GM12878 (cell line): ENCODE data around the gene NAA30. TPM values are rescaled to one million over a fixed set of nuclear protein-coding genes. Genes with fewer than 3 reads are reported as not detected.

Experiments
- ATAC-seq: fragments of 200-7000 bp; cut with Tn5 transposase; 3 replicates; pipeline ENCODE4 v1.9.1; 2020; ENCODE audit warnings: mild to moderate bottlenecking, moderate library complexity
- BruUV-seq: library from RNA; stranded (reverse); fragments of 400-500 nt; replicated peaks from 2 replicates; lab custom pipeline; 2021; lab: Mats Ljungman, UMichigan
- CTCF ChIA-PET: fragments of 300-600 bp; sonication (Branson Sonifier 250); formaldehyde crosslinking; extraction: SDS; loops from one replicate; lab custom pipeline; 2021; ENCODE audit warnings: inconsistent platforms; lab: Yijun Ruan, JAX
- POLR2A ChIA-PET: fragments of 350-600 bp; formaldehyde crosslinking; extraction: SDS; loops from one replicate; lab custom pipeline; 2021; ENCODE audit warnings: inconsistent platforms; lab: Charles Lee
- RAD21 ChIA-PET: fragments of 300-600 bp; sonication (Branson Sonifier 250); formaldehyde crosslinking; loops from one replicate; lab custom pipeline; 2023; ENCODE audit warnings: antibody characterized with exemption; ENCODE audit not compliant: unreplicated experiment; lab: Charles Lee
- SMC1A ChIA-PET: fragments of 300-600 bp; sonication (Branson Sonifier 250); formaldehyde crosslinking; loops from one replicate; lab custom pipeline; 2023; ENCODE audit not compliant: unreplicated experiment, uncharacterized antibody; lab: Charles Lee
- DNase-seq: peaks from one replicate; pipeline ENCODE4 v3.0.0-alpha.2; 2011; ENCODE audit warnings: low read depth, low spot score
- FAIRE-seq: peaks from 3 replicates; lab custom pipeline; 2011; peaks lifted over from hg19 to GRCh38; lab: Jason Lieb, UNC
- H2AFZ ChIP-seq: 2 replicates; pipeline ENCODE4 v1.6.0; 2011; ENCODE audit warnings: low read depth, low read length, control low read depth; ENCODE audit not compliant: control insufficient read depth
- H3K27ac ChIP-seq: 2 replicates; pipeline ENCODE4 v1.5.1; 2011; ENCODE audit warnings: control low read depth; ENCODE audit not compliant: control insufficient read depth, insufficient read depth
- H3K27me3 ChIP-seq, 2 experiments: replicated peaks in 1 of 2; 2 replicates each; pipeline versions ENCODE4 v1.6.0 to v1.6.1; 2011; ENCODE audit warnings: low read length in 1 of 2; ENCODE audit not compliant: control insufficient read depth in 2 of 2, insufficient read depth in 2 of 2
- H3K36me3 ChIP-seq, 2 experiments: 2 replicates each; pipeline ENCODE4 v1.5.1; 2011; ENCODE audit warnings: low read length in 1 of 2; ENCODE audit not compliant: control insufficient read depth in 2 of 2, insufficient read depth in 2 of 2
- H3K4me1 ChIP-seq: 2 replicates; pipeline ENCODE4 v1.6.1; 2011; ENCODE audit warnings: mild to moderate bottlenecking, low read length, moderate library complexity, mixed read lengths; ENCODE audit not compliant: control insufficient read depth, insufficient read depth
- H3K4me2 ChIP-seq: 2 replicates; pipeline ENCODE4 v1.6.0; 2011; ENCODE audit warnings: control low read depth; ENCODE audit not compliant: control insufficient read depth, insufficient read depth
- H3K4me3 ChIP-seq: fragments of 200-600 bp; sonication (generic); 2 replicates; pipeline ENCODE4 v1.5.1; 2016
- H3K79me2 ChIP-seq: 2 replicates; pipeline ENCODE4 v1.6.0; 2011; ENCODE audit warnings: low read length; ENCODE audit not compliant: control insufficient read depth, insufficient read depth
- H3K9ac ChIP-seq: 2 replicates; pipeline ENCODE4 v1.8.0; 2011; ENCODE audit warnings: low read length, control low read depth, mixed read lengths; ENCODE audit not compliant: control insufficient read depth, insufficient read depth
- H3K9me3 ChIP-seq: replicated peaks from 3 replicates; pipeline ENCODE4 v1.5.1; 2011; ENCODE audit warnings: mild to moderate bottlenecking, low read length; ENCODE audit not compliant: control insufficient read depth, insufficient read depth
- H4K20me1 ChIP-seq: 2 replicates; pipeline ENCODE4 v1.6.0; 2011; ENCODE audit not compliant: control insufficient read depth, insufficient read depth
- FOXK2 ChIP-seq: fragments of 450-650 bp; IDR thresholded peaks from 2 replicates; pipeline ENCODE4 v1.6.1; 2017; ENCODE audit warnings: mild to moderate bottlenecking, moderate library complexity
- MTA3 ChIP-seq: IDR thresholded peaks from 2 replicates; pipeline ENCODE4 v1.6.1; 2012; ENCODE audit warnings: low read length, inconsistent platforms, borderline replicate concordance
- POLR2A ChIP-seq: IDR thresholded peaks from 2 replicates; pipeline ENCODE4 v1.6.1; 2011; ENCODE audit warnings: low read depth, mild to moderate bottlenecking, low read length
- POU2F2 ChIP-seq: IDR thresholded peaks from 3 replicates; pipeline ENCODE4 v1.6.1; 2011; ENCODE audit warnings: low read depth, mild to moderate bottlenecking, low read length, borderline replicate concordance
- RBBP5 ChIP-seq: fragments of 200-600 bp; sonication (generic); conservative IDR thresholded peaks from 2 replicates; pipeline ENCODE4 v1.6.1; 2016
- RCOR1 ChIP-seq: conservative IDR thresholded peaks from 2 replicates; pipeline ENCODE4 v1.6.1; 2012; ENCODE audit warnings: low read depth, low read length, improper control_type of control experiment
- SMARCA5 ChIP-seq: fragments of 450-650 bp; IDR thresholded peaks from 2 replicates; pipeline ENCODE4 v1.6.1; 2017; ENCODE audit warnings: mild to moderate bottlenecking
- USF1 ChIP-seq: IDR thresholded peaks from 2 replicates; pipeline ENCODE4 v1.6.1; 2011; ENCODE audit warnings: borderline replicate concordance, low read depth, mild to moderate bottlenecking, moderate library complexity, mixed read lengths, low read length; ENCODE audit not compliant: insufficient read depth; ENCODE audit errors: extremely low read length
- WRNIP1 ChIP-seq: IDR thresholded peaks from 2 replicates; pipeline ENCODE4 v1.6.1; 2011; ENCODE audit warnings: low read depth, low read length, improper control_type of control experiment, borderline replicate concordance
- ZNF207 ChIP-seq: fragments of 450-650 bp; IDR thresholded peaks from 2 replicates; pipeline ENCODE4 v1.6.1; 2014; ENCODE audit warnings: antibody characterized with exemption, mild to moderate bottlenecking, borderline replicate concordance
- ZNF384 ChIP-seq: IDR thresholded peaks from 2 replicates; pipeline ENCODE4 v1.6.1; 2012; ENCODE audit warnings: low read depth, mild to moderate bottlenecking, low read length, improper control_type of control experiment, borderline replicate concordance
- ZNF622 ChIP-seq: fragments of 450-650 bp; IDR thresholded peaks from 2 replicates; pipeline ENCODE4 v1.6.1; 2017; ENCODE audit warnings: mild to moderate bottlenecking, inconsistent platforms
- WGBS: methylation state at CpG from one replicate; pipeline ENCODE4 v1.1.6; 2016; ENCODE audit warnings: low lambda C conversion rate; ENCODE audit not compliant: insufficient replicate concordance, insufficient coverage; ENCODE audit errors: missing lambda C conversion rate; 5-methylcytosine and 5-hydroxymethylcytosine counted together
- in situ Hi-C: fragments of 300-500 bp; cut with MboI; formaldehyde crosslinking; loops from 9 replicates; pipeline ENCODE4 v1.14.3; 2018; ENCODE audit warnings: mixed read lengths
- intact Hi-C: fragments of 100-400 bp; cut with micrococcal nuclease; formaldehyde crosslinking; loops from one replicate; pipeline ENCODE4 v1.14.2; 2022; ENCODE audit not compliant: unreplicated experiment
- polyA plus RNA-seq, 11 experiments: library from polyadenylated mRNA; depleted of rRNA in 4 of 11; unstranded in 6 of 11; stranded (reverse) in 5 of 11; fragments of >200 nt; fragmentation: Nextera tagmentation in 4 of 11; fragmentation: Illumina TruSeq in 1 of 11; extraction: Ambion mirVana in 4 of 11; extraction: Trizol in 1 of 11; gene quantifications; 1 replicate in 1 of 11; 2 replicates in 10 of 11; pipeline versions ENCODE4 v1.2.1 to v1.2.3, GENCODE V29; 2011 to 2016; ENCODE audit warnings: inconsistent platforms in 2 of 11, missing spikeins in 2 of 11, low read depth in 1 of 11
- total RNA-seq, 4 experiments: library from RNA; depleted of rRNA in 3 of 4; stranded (reverse); fragments of >200 nt in 3 of 4; fragmentation: Illumina TruSeq in 1 of 4; extraction: Trizol in 1 of 4; gene quantifications; 2 replicates each; pipeline versions ENCODE4 v1.2.1 to v1.2.3, GENCODE V29; 2013 to 2021
- TF ChIP-seq, protein P1 (sequence below): IDR thresholded peaks from 2 replicates; pipeline ENCODE4 v1.6.1; 2011; ENCODE audit warnings: mild to moderate bottlenecking, low read depth, low read length, moderate library complexity; ENCODE audit not compliant: insufficient replicate concordance
- TF ChIP-seq, protein P2 (sequence below): fragments of 150-350 bp; IDR thresholded peaks from 2 replicates; pipeline ENCODE4 v1.6.1; 2014; ENCODE audit warnings: mild to moderate bottlenecking, low read depth, low read length

Gene NAA30
- total and polyA plus RNA-seq, 10 of the 15 experiments (the other 5 are each of a cell fraction or from before 2014, with no cell fraction given) = 4.5 to 15.6 (median 10.5) TPM

- no peaks in the 10 kb centered on the region for H3K27me3 ChIP-seq
- no peak overlapping the region for H3K4me3 ChIP-seq
- ChIA-PET CTCF (no interaction called here), POLR2A (no interaction called here), SMC1A (interaction anchor here (1.1 kb wide), 1 partner anchor 13 kb away, joined by 3 read pairs; no protein-coding TSS in a partner anchor), RAD21 (no interaction called here)
- no peaks in the 10 kb centered on the region for H3K4me1 ChIP-seq
- intact Hi-C loops (no loop called here), in situ Hi-C loops (no loop called here)
- DNase-seq = no peak
- no peaks in the 10 kb centered on the region for H3K9me3 ChIP-seq
- no TSS peak for BruUV-seq
- no peaks in the 10 kb centered on the region for H4K20me1 ChIP-seq
- no peak overlapping the region for H3K9ac ChIP-seq
- no peaks in the 10 kb centered on the region for H3K79me2 ChIP-seq
- WGBS = 100% methylated on average over 2 of the region's 2 CpGs
- no peak for TF ChIP-seq POLR2A
- TF ChIP-seq, protein P1, sequence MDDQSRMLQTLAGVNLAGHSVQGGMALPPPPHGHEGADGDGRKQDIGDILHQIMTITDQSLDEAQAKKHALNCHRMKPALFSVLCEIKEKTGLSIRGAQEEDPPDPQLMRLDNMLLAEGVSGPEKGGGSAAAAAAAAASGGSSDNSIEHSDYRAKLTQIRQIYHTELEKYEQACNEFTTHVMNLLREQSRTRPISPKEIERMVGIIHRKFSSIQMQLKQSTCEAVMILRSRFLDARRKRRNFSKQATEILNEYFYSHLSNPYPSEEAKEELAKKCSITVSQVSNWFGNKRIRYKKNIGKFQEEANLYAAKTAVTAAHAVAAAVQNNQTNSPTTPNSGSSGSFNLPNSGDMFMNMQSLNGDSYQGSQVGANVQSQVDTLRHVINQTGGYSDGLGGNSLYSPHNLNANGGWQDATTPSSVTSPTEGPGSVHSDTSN = no peak
- TF ChIP-seq, protein P2, sequence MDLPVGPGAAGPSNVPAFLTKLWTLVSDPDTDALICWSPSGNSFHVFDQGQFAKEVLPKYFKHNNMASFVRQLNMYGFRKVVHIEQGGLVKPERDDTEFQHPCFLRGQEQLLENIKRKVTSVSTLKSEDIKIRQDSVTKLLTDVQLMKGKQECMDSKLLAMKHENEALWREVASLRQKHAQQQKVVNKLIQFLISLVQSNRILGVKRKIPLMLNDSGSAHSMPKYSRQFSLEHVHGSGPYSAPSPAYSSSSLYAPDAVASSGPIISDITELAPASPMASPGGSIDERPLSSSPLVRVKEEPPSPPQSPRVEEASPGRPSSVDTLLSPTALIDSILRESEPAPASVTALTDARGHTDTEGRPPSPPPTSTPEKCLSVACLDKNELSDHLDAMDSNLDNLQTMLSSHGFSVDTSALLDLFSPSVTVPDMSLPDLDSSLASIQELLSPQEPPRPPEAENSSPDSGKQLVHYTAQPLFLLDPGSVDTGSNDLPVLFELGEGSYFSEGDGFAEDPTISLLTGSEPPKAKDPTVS = no peak
- TF ChIP-seq ZNF207 = no peak
- no peak for TF ChIP-seq ZNF384
- TF ChIP-seq SMARCA5 = no peak
- no peak for TF ChIP-seq USF1
- TF ChIP-seq RCOR1 = no peak
- TF ChIP-seq ZNF622 = no peak
- no peak for TF ChIP-seq POU2F2
- no peak for TF ChIP-seq RBBP5
- no peak for TF ChIP-seq MTA3
- no peak for TF ChIP-seq FOXK2
- TF ChIP-seq WRNIP1 = no peak
- no peak for FAIRE-seq
- no peak for ATAC-seq
- H3K36me3 ChIP-seq = peaks cover 0 to 4% of the 10 kb centered on the region in 2 experiments; a peak in 2 of 4 replicates
- H2AFZ ChIP-seq = no peak overlapping the region
- no peak overlapping the region for H3K4me2 ChIP-seq
- H3K27ac ChIP-seq = no peak overlapping the region
Measured at GRCh38 chr14:57412341-57412740, 22.0 kb downstream of the NAA30 start.
